Activated T-helper 1 cell treated with anti-CD3 and anti-CD28 coated beads, Interleukin-12 subunit alpha, Interleukin-12 subunit beta, Interleukin-2, Interleukin-4 antibody, amounts not matched to agents 30 ng/mL and 10 ng/mL and 1 ng/mL, durations not matched to agents 14 hours and 24 hours and 36 hours (primary cell): ENCODE results near the gene OBP2B. TPM values are rescaled to one million over a fixed set of nuclear protein-coding genes. Genes with fewer than 3 reads are reported as not detected.
A peak's percentile ranks its signal among the peaks of the same experiment; 100 is the strongest.

Experiments
- DNase-seq: peaks from one replicate; pipeline ENCODE4 v3.0.0; 2021; ENCODE audit warnings: low spot score
- H3K27ac Mint-ChIP-seq: one replicate; pipeline ENCODE4 v1.8.0; 2021; ENCODE audit warnings: mild to moderate bottlenecking, mixed read lengths
- H3K27me3 Mint-ChIP-seq: one replicate; pipeline ENCODE4 v1.8.0; 2022; ENCODE audit warnings: mild to moderate bottlenecking, moderate library complexity, mixed read lengths; ENCODE audit not compliant: insufficient read depth
- H3K36me3 Mint-ChIP-seq: one replicate; pipeline ENCODE4 v1.8.0; 2021; ENCODE audit warnings: low read depth, mixed read lengths
- H3K4me1 Mint-ChIP-seq: one replicate; pipeline ENCODE4 v1.8.0; 2021; ENCODE audit warnings: low read depth, mixed read lengths
- H3K4me3 Mint-ChIP-seq: one replicate; pipeline ENCODE4 v1.8.0; 2021; ENCODE audit warnings: mild to moderate bottlenecking, moderate library complexity, mixed read lengths
- H3K9me3 Mint-ChIP-seq: one replicate; pipeline ENCODE4 v1.8.0; 2021; ENCODE audit warnings: mixed read lengths
- intact Hi-C: fragments of 100-400 bp; cut with micrococcal nuclease; formaldehyde crosslinking; loops from one replicate; pipeline ENCODE4 v1.15.1; 2024
- total RNA-seq: library from RNA; stranded (reverse); gene quantifications from 2 replicates; pipeline ENCODE4 v1.2.3, GENCODE V29; 2022

OBP2B gene
- total RNA-seq, 1 donor from 2014 or later, result not detected

- peak overlapping the region; percentile 75 for H3K4me3 Mint-ChIP-seq
These were observed 47.5 kb downstream of the OBP2B start for GRCh38 chr9:133161547-133161950.

GRCh38 chr9:133160742-133161546 is 48.1 kb downstream of the OBP2B start:
- Mint-ChIP-seq H3K4me3 (peak overlapping the region; percentile 70), H3K27ac (no peak overlapping the region), H3K4me1 (peaks cover 5% of the 10 kb centered on the region), H3K36me3 (peaks cover 12% of the 10 kb centered on the region), H3K27me3 (peaks cover 5% of the 10 kb centered on the region), H3K9me3 (no peaks in the 10 kb centered on the region)
- DNase-seq, result no peak
- intact Hi-C loops, result loop anchor here (1.0 kb wide), 1 partner anchor 12 kb away; no protein-coding TSS in a partner anchor

More at GRCh38 chr9:133161547-133161950, 47.5 kb downstream of the OBP2B start:
- H3K9me3 Mint-ChIP-seq, result no peaks in the 10 kb centered on the region
- no peak for DNase-seq
- peaks cover 12% of the 10 kb centered on the region for H3K36me3 Mint-ChIP-seq
- peaks cover 5% of the 10 kb centered on the region for H3K4me1 Mint-ChIP-seq
- no peak overlapping the region for H3K27ac Mint-ChIP-seq
- peaks cover 7% of the 10 kb centered on the region for H3K27me3 Mint-ChIP-seq
- intact Hi-C loops, result loop anchor here (1.0 kb wide), 1 partner anchor 12 kb away; no protein-coding TSS in a partner anchor

- H3K4me1 Mint-ChIP-seq, result peaks cover 5% of the 10 kb centered on the region
- H3K27me3 Mint-ChIP-seq, result peaks cover 2% of the 10 kb centered on the region
- intact Hi-C loops, result no loop called here
- peaks cover 14% of the 10 kb centered on the region for H3K36me3 Mint-ChIP-seq
- no peaks in the 10 kb centered on the region for H3K9me3 Mint-ChIP-seq
- no peak overlapping the region for H3K27ac Mint-ChIP-seq
- DNase-seq, result no peak
- no peak overlapping the region for H3K4me3 Mint-ChIP-seq
These were observed 50.4 kb downstream of the OBP2B start for GRCh38 chr9:133158695-133159094.

Other genes starting within 250 kb of the OBP2B start
- not detected in 2 replicates for gene GFI1B, start 230.6 kb downstream of the OBP2B start, total RNA-seq
- 87.8 and 89.0 TPM in 2 replicates for gene GTF3C5, start 178.3 kb downstream of the OBP2B start, total RNA-seq
- 1.8 and 2.0 TPM in 2 replicates for gene CEL, start 147.3 kb downstream of the OBP2B start, total RNA-seq
- gene RALGDS, start 88.0 kb downstream of the OBP2B start, total RNA-seq, result 88.7 and 94.4 TPM in 2 replicates
- gene GBGT1, start 45.3 kb downstream of the OBP2B start, total RNA-seq, result 8.6 and 9.4 TPM in 2 replicates
- 0.34 and 0.60 TPM in 2 replicates for gene ABO, start 66.0 kb upstream of the OBP2B start, total RNA-seq
- 29.0 and 29.8 TPM in 2 replicates for gene SURF6, start 126.9 kb upstream of the OBP2B start, total RNA-seq
- gene MED22, start 138.9 kb upstream of the OBP2B start, total RNA-seq, result 37.9 and 40.5 TPM in 2 replicates
- 2,401 and 2,463 TPM in 2 replicates for gene RPL7A, start 139.0 kb upstream of the OBP2B start, total RNA-seq
- gene SURF1, start 147.2 kb upstream of the OBP2B start, total RNA-seq, result 36.3 and 37.7 TPM in 2 replicates
- gene SURF2, start 147.3 kb upstream of the OBP2B start, total RNA-seq, result 28.6 and 30.9 TPM in 2 replicates
- 236 and 242 TPM in 2 replicates for gene SURF4, start 166.8 kb upstream of the OBP2B start, total RNA-seq
- 0.64 and 1.5 TPM in 2 replicates for gene STKLD1, start 167.1 kb upstream of the OBP2B start, total RNA-seq
- gene REXO4, start 208.8 kb upstream of the OBP2B start, total RNA-seq, result 42.5 and 43.8 TPM in 2 replicates
- gene ADAMTS13, start 213.1 kb upstream of the OBP2B start, total RNA-seq, result 1.2 and 1.7 TPM in 2 replicates